ENCODE results near the gene FGF8.

- TF ChIP-seq, protein P1, sequence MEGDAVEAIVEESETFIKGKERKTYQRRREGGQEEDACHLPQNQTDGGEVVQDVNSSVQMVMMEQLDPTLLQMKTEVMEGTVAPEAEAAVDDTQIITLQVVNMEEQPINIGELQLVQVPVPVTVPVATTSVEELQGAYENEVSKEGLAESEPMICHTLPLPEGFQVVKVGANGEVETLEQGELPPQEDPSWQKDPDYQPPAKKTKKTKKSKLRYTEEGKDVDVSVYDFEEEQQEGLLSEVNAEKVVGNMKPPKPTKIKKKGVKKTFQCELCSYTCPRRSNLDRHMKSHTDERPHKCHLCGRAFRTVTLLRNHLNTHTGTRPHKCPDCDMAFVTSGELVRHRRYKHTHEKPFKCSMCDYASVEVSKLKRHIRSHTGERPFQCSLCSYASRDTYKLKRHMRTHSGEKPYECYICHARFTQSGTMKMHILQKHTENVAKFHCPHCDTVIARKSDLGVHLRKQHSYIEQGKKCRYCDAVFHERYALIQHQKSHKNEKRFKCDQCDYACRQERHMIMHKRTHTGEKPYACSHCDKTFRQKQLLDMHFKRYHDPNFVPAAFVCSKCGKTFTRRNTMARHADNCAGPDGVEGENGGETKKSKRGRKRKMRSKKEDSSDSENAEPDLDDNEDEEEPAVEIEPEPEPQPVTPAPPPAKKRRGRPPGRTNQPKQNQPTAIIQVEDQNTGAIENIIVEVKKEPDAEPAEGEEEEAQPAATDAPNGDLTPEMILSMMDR (conservative IDR thresholded peaks at IDR 0.05 in 1 of 2, IDR thresholded peaks at IDR 0.05 in 1 of 2; ENCODE audit: low read depth in 1 of 2, low read length in 2 of 2): no peak
- no peak for TF ChIP-seq EZH2 (IDR thresholded peaks at IDR 0.05; ENCODE audit: low read length, missing control alignments)
These were observed 36.7 kb upstream of the FGF8 start for GRCh38 chr10:101812606-101813005.

Data from fibroblast of lung (primary cell).